Amygdala (tissue), 56 donors: ENCODE results near the gene RBFOX1.

Source experiments
- DNase-seq, 56 donors: peaks; one replicate each; lab custom pipeline; 2025; lab: John Stamatoyannopoulos, UW

The RBFOX1 gene

GRCh38 chr16:7509963-7510601, 177.4 kb downstream of the RBFOX1 start:
- DNase-seq: peak in 7 of 56 donors; percentile 2 to 40 (median 20)

- peak in 1 of 56 donors; percentile 7 for DNase-seq
Observed at GRCh38 chr16:7511549-7512260, 179.1 kb downstream of the RBFOX1 start.

GRCh38 chr16:7512503-7512902, 179.9 kb downstream of the RBFOX1 start:
- no peak for DNase-seq

- no peak for DNase-seq
Observed at GRCh38 chr16:7513429-7513828, 180.8 kb downstream of the RBFOX1 start.

- no peak for DNase-seq
Observed at GRCh38 chr16:7515543-7515942, 182.9 kb downstream of the RBFOX1 start.

GRCh38 chr16:7517496-7517895, 184.9 kb downstream of the RBFOX1 start:
- DNase-seq: peak in 1 of 56 donors; percentile 0

- DNase-seq: no peak
Observed at GRCh38 chr16:7518158-7518557, 185.5 kb downstream of the RBFOX1 start.

GRCh38 chr16:7521834-7522233, 189.2 kb downstream of the RBFOX1 start:
- DNase-seq: no peak

GRCh38 chr16:7524419-7524818, 191.8 kb downstream of the RBFOX1 start:
- DNase-seq: peak in 1 of 56 donors; percentile 1

GRCh38 chr16:7526736-7527135, 194.1 kb downstream of the RBFOX1 start:
- no peak for DNase-seq

GRCh38 chr16:7532534-7532933, 199.9 kb downstream of the RBFOX1 start:
- no peak for DNase-seq

GRCh38 chr16:7534749-7535148, 202.1 kb downstream of the RBFOX1 start:
- no peak for DNase-seq

GRCh38 chr16:7541026-7541425, 208.4 kb downstream of the RBFOX1 start:
- DNase-seq: no peak

- no peak for DNase-seq
Observed at GRCh38 chr16:7545251-7545650, 212.6 kb downstream of the RBFOX1 start.

- no peak for DNase-seq
Observed at GRCh38 chr16:7546948-7547347, 214.3 kb downstream of the RBFOX1 start.

- DNase-seq: no peak
Observed at GRCh38 chr16:7547736-7548135, 215.1 kb downstream of the RBFOX1 start.

- no peak for DNase-seq
Observed at GRCh38 chr16:7548796-7549318, 216.2 kb downstream of the RBFOX1 start.

- no peak for DNase-seq
Observed at GRCh38 chr16:7550096-7550495, 217.5 kb downstream of the RBFOX1 start.

GRCh38 chr16:7555459-7555858, 222.8 kb downstream of the RBFOX1 start:
- no peak for DNase-seq

GRCh38 chr16:7561908-7562405, 229.3 kb downstream of the RBFOX1 start:
- no peak for DNase-seq

- no peak for DNase-seq
Observed at GRCh38 chr16:7566360-7566759, 233.7 kb downstream of the RBFOX1 start.

GRCh38 chr16:7571366-7571765, 238.7 kb downstream of the RBFOX1 start:
- DNase-seq: no peak
